Urinary bladder (tissue), 4 donors: Measurements from ENCODE around the gene MPP2. TPM values are rescaled to one million over a fixed set of nuclear protein-coding genes. Genes with fewer than 3 reads are reported as not detected.
A peak's percentile ranks its signal among the peaks of the same experiment; 100 is the strongest.

ENCODE experiments used
- DNase-seq: peaks from one replicate; pipeline ENCODE4 v3.0.0-alpha.2; 2015; ENCODE audit errors: extremely low spot score
- H3K27ac ChIP-seq: one replicate; pipeline ENCODE4 v1.5.1; 2013; ENCODE audit warnings: low read depth, mild to moderate bottlenecking, moderate library complexity
- H3K36me3 ChIP-seq: one replicate; pipeline ENCODE4 v1.6.1; 2013; ENCODE audit warnings: mild to moderate bottlenecking, moderate library complexity; ENCODE audit not compliant: insufficient read depth
- H3K4me1 ChIP-seq: one replicate; pipeline ENCODE4 v1.6.1; 2013; ENCODE audit warnings: mild to moderate bottlenecking, moderate library complexity; ENCODE audit not compliant: insufficient read depth
- H3K4me3 ChIP-seq: one replicate; pipeline ENCODE4 v1.5.1; 2013; ENCODE audit warnings: low read depth, low read length
- WGBS: extraction: QIAGEN DNeasy Blood & Tissue Kit; methylation state at CpG from one replicate; pipeline ENCODE4 v1.1.7; 2013; 5-methylcytosine and 5-hydroxymethylcytosine counted together
- polyA plus RNA-seq: library from polyadenylated mRNA; stranded (reverse); fragments of 200-250 nt; gene quantifications from one replicate; pipeline ENCODE4 v1.2.3, GENCODE V29; 2013
- total RNA-seq: library from RNA; depleted of rRNA; stranded (reverse); fragments of >200 nt; gene quantifications from one replicate; pipeline ENCODE4 v1.2.3, GENCODE V29; 2014
- donor health status: healthy with polysubstance abuse.
- donor health status: healthy.

The MPP2 gene
- total and polyA plus RNA-seq, 2 donors = 3.7 to 14.9 TPM

DNA sequence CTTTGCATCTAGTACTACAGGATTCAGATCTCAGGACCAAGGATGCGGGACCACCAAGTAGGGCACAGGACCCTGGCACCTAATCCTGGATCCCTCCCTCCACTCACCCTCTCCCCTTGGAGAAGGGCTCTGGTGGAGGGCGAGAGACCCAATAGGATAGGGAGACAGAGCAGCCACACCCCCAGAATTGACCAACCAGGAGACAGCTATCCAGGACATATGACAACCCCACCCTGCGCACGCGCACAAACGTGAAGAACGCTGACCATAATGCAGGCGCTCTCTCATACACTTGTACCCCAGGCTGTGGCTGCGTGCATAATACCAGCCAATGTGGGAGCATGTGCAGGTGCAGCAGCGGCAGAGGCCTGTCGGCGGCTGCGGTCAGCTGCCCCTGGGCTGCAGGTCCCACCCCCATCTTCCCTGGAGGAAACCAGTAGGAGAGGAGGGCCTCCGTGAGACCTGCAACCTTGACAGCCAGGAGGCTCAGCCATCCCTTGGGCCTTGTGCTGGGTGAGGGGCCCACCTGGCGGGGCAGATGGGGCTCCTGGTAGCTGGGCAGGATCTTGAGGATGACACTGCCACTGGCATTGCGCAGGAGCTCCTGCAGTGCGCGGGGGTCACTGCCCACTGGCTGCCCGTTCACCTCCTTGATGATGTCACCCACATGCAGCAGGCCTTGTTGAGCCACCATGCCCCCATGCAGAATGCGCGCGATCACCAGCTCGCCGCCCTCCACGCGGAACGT, 25.4 kb downstream of the MPP2 start:
- WGBS = 92% methylated on average over 27 of the region's 27 CpGs
- Histone ChIP-seq H3K36me3 (no peaks in the 10 kb centered on the region), H3K4me1 (no peaks in the 10 kb centered on the region), H3K27ac (no peak overlapping the region), H3K4me3 (no peak overlapping the region)
- DNase-seq = no peak

DNA sequence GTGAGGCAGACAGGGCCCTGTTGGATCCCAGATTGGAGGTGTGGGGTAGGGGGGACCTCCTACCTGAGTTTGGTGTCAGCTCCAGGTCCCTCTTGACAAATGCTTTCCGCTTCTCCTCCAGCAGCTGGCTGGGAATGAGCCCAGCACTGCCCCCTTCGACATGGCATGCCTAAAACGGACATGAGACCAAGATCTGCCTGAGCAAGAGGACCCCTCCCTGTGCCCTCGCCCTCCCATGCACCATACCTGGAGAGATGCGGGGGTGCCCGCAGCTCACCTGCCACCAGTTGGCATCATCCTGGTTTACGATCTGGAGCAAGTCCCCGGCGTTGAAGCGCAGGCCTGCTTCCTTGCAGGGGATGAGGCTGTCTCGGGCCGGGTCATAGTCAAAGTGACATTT, 26.2 kb downstream of the MPP2 start:
- no peak for DNase-seq
- H3K4me1 ChIP-seq = no peaks in the 10 kb centered on the region
- H3K27ac ChIP-seq = no peak overlapping the region
- no peak overlapping the region for H3K4me3 ChIP-seq
- H3K36me3 ChIP-seq = no peaks in the 10 kb centered on the region
- 95% methylated on average over 12 of the region's 12 CpGs for WGBS

DNA sequence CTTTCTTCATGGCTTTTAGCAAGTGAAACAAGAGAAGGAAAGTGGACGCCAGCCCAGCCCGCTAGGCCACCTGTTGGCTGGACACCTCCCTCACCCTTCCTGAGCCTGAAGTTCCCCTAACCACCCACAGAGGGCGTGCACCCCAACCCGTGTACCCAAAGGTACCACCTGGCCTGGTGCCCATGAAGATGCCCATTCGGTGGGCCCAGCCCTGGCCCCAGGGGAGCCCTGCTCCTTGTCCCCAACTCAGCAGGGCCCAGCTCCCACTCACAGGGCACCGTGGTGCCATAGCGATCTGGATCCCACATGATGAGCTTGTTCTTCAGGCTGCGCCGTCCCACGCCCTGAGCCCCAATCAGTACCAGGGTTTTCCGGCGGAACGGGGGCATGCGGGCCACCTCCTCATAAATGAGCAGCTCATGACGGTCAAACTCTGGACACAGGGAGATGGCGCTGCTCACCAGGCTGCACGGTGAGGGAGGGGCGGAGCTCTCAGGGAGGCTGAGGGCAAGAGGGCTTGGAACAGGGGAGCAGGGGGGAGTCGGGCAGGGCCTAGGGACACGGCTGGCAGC, 26.8 kb downstream of the MPP2 start:
- no peak for DNase-seq

DNA sequence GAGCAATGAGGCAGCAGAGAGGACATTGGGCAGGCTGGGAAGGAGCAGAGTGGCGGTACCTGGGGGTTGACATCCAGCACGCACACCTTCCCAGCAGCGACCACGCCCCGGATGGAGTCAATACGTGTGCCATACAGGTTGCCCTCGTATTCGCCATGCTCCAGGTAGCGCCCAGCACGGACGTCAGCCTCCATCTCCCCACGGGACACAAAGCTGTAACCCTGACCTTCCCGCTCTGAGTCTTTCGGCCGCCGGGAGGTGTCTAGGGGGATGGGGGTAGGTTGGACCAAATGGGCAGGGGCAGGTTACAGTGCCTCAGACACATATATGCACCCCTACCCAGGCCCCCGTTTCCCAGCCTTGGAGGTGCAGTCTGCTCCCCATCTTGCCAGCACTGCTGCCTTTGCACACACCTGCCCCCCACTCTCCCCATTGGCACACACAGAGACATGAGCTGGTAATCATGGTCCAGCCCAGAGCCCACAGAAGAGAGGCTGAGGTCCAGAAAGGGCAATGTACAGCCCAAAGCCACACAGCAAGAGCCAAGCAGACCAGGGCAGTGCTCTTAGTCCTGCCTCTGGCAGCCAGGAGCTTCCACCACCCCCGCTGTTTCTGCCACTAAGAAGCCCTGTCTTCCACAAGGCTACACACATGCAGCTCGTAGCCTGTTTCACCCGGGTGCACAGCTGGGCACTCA, 27.5 kb downstream of the MPP2 start:
- WGBS = 89% methylated on average over 20 of the region's 20 CpGs
- H3K4me1 ChIP-seq = no peaks in the 10 kb centered on the region
- H3K4me3 ChIP-seq = no peak overlapping the region
- no peak for DNase-seq
- H3K36me3 ChIP-seq = no peaks in the 10 kb centered on the region
- H3K27ac ChIP-seq = no peak overlapping the region

More for the DNA sequence above, 26.8 kb downstream of the MPP2 start:
- WGBS = 81% methylated on average over 20 of the region's 20 CpGs
- Histone ChIP-seq H3K4me3 (no peak overlapping the region), H3K4me1 (no peaks in the 10 kb centered on the region), H3K36me3 (no peaks in the 10 kb centered on the region), H3K27ac (no peak overlapping the region)

DNA sequence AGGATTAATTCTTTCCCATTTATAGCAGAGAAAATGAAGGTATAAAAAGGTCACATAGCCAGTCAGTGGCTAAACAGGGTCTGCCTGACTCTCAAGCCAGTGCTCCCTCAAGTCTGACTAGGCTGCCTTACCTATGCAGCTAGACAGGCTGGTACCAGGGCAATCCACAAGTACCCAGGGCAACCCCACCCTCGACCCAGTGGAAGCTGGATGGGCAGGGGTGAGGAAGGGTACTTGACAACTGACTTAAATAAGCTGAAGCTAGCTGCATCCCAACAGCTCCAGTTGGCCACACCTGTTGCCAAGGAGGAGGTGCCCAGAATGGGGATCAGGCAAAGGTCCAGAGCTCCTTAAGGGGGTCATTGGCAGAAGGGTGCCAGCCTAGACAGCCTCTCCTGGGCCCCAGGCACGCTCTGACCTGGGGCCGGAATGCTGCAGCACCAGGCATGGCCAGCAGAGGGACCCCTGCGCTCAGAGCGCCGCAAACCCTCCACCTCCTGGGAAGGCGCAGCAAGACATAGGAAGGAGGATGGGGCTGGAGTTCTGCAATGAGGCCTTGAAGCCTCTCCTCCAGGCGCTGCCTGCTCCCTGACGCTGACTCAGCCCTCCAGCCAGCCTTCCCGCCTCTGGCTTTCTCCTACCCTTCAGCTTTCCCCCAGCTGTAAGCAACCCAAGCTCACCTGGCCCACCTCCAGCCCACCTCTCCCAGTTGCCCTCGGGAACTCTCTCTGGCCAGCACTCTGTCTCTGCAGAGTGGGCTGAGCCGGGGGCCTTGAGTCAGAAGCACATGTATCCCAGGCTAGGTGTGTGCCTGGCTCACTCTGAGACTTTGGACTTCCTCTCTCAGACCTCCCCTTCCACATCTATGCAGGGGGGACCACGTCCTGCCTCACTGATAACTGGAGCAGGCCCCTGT, 28.8 kb downstream of the MPP2 start:
- DNase-seq = peak; percentile 26
- Histone ChIP-seq H3K4me3 (no peak overlapping the region), H3K36me3 (no peaks in the 10 kb centered on the region), H3K27ac (no peak overlapping the region), H3K4me1 (no peaks in the 10 kb centered on the region)
- WGBS = 20% methylated on average over 13 of the region's 13 CpGs

DNA sequence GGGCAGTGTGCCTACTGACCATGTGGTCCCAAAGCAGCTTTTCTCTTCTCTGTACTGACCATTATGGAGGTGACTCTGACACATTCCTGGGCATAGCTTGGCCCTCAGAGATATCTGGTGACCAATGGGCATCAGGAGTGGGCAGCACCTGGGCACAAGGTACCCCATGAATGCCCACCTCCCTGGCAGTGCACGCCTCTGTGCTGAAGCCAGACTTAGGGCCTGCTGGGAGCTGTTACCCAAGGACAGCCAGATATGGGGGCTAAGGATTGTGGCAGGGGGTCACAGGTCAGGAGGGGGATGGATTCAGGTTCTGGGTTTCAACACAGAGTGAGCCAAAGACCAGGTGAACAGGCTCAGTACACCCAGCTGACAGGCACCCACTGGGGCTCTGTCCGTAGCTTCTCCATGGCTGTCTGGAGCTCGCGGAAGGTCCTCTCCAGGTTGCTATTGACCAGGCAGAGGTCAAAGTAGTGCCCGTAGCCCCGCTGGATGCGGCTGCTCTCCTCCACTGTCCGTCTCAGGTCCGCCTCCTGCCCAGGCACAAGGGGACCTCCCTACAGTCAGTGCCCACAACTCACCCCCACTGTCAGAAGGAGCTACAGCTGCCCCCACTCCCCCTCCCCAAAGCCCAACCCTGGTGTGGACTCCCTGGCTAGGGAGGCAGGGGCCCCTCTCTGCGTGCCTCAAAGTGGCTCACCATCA, 29.7 kb downstream of the MPP2 start:
- WGBS = 97% methylated on average over 10 of the region's 10 CpGs
- no peaks in the 10 kb centered on the region for H3K36me3 ChIP-seq
- H3K4me1 ChIP-seq = no peaks in the 10 kb centered on the region

DNA sequence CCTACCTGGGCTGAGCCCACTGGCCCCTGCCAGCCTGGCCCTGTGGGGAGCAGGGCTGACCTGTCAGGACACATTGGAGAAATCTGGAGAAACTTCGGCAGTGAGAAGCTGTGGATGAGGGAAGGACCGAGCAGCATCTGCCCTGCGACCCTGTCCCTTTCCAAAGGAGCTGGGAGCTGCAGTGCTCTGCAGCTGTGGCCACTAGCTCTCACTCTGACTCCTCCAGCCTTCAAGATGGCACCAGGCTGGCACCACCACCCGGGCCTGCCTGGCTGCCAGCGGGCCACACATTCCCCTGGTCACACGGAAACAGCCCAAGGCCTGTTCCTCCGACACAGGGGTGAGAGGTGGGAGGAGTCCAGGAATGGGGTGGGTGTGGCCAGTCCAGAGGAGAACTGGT, 30.3 kb downstream of the MPP2 start:
- H3K36me3 ChIP-seq = no peaks in the 10 kb centered on the region
- H3K27ac ChIP-seq = no peak overlapping the region
- no peak for DNase-seq
- 84% methylated on average over 7 of the region's 7 CpGs for WGBS
- no peaks in the 10 kb centered on the region for H3K4me1 ChIP-seq
- H3K4me3 ChIP-seq = no peak overlapping the region

More for the DNA sequence above, 29.7 kb downstream of the MPP2 start:
- no peak overlapping the region for H3K4me3 ChIP-seq
- H3K27ac ChIP-seq = no peak overlapping the region
- DNase-seq = no peak

DNA sequence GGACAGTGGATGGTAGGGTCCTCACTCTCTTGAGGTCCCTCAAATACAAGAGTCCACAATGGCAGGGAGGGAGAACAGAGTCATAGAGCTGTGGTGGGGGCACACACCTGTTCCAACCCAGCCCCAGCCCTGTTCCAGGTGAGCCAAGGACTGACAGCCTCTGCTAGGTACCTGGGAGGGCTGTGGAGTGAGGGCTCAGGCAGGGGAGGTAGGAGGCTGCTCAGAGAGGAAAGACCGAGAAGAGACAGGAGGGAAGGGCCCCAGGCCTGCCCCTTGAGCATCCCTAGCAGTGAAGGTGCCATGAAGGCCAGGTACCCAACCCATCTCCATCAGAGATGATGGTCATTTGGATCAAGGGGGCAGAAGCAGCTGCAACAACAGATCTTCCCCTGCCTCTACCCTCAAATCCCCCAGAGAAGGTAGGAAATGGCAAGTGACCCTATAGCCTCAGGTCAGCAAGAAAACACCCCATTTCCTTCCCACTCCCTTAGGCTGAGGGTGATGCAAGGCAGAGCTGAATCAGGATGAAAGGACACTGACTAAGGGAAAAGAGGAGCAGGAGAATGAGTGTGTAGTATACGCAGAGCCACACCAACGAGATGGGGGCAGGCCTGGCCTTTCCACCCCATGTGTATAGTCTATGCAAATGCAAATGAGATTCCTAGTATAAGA, 31.7 kb downstream of the MPP2 start:
- H3K4me3 ChIP-seq = no peak overlapping the region
- H3K27ac ChIP-seq = no peak overlapping the region
- WGBS = 88% methylated on average over 3 of the region's 3 CpGs
- no peak for DNase-seq
- H3K4me1 ChIP-seq = no peaks in the 10 kb centered on the region
- no peaks in the 10 kb centered on the region for H3K36me3 ChIP-seq

DNA sequence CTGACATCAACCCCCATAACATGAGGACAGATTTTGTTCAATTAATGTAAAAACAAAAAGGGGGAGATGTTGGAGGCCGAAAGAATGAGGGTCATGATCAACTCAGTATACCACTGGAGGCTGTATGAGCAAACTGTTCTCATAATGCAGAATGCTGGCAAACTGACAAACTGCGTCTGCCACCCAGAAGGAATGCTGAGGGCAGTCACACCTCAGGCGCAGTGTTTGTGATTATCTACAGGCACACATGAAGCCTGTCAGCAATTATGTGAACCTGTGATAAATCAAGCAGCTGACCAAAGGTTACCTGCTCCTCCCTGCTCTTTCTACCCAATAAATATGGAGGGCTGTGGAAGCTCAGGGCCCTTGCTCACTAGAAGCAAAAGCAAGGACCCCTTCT, 33.0 kb downstream of the MPP2 start:
- no peaks in the 10 kb centered on the region for H3K4me1 ChIP-seq
- H3K4me3 ChIP-seq = no peak overlapping the region
- H3K27ac ChIP-seq = no peak overlapping the region
- DNase-seq = no peak
- H3K36me3 ChIP-seq = no peaks in the 10 kb centered on the region
- 77% methylated on average over 3 of the region's 3 CpGs for WGBS

DNA sequence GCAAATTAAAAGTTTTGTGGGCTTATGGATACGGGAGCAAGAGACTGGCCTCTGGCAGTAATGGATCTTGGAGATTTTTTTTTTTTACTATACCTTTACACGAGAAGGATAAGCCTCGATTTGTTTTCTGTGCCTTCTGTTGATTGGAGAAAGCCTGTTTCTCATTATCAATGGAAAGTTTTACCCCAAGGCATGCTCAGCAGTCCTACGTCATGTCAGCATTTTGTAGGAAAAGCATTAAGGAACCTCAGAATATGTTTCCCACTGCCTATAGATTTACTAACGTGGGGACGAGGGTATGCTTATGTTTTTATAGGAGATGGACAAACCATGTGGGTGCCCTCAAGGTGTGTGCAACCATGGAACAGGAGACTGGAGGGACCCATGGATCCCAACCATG, 33.5 kb downstream of the MPP2 start:
- no peak for DNase-seq
- H3K36me3 ChIP-seq = no peaks in the 10 kb centered on the region
- H3K4me3 ChIP-seq = no peak overlapping the region
- no peaks in the 10 kb centered on the region for H3K4me1 ChIP-seq
- WGBS = 65% methylated on average over 6 of the region's 6 CpGs
- H3K27ac ChIP-seq = no peak overlapping the region

DNA sequence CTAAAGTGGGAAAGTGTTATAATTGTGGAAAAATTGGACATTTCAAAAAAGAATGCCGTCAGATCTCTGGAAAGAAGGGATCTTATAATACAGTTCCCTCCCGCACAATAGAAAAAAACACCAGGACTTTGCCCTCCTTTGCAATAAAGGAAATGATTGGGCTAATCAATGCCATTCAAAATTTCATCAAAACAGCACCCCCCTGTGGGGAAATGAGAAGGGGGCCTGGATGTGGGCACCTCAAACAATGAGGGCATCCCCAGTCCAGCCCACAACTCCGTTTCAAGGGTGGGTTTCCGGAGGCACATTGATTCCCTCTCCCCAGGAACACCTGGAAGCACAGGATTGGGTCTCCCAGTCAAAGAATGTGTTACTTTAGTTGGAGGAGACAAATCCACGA, 34.2 kb downstream of the MPP2 start:
- DNase-seq = no peak
- Histone ChIP-seq H3K4me3 (no peak overlapping the region), H3K4me1 (no peaks in the 10 kb centered on the region), H3K36me3 (no peaks in the 10 kb centered on the region), H3K27ac (no peak overlapping the region)
- 62% methylated on average over 5 of the region's 5 CpGs for WGBS

DNA sequence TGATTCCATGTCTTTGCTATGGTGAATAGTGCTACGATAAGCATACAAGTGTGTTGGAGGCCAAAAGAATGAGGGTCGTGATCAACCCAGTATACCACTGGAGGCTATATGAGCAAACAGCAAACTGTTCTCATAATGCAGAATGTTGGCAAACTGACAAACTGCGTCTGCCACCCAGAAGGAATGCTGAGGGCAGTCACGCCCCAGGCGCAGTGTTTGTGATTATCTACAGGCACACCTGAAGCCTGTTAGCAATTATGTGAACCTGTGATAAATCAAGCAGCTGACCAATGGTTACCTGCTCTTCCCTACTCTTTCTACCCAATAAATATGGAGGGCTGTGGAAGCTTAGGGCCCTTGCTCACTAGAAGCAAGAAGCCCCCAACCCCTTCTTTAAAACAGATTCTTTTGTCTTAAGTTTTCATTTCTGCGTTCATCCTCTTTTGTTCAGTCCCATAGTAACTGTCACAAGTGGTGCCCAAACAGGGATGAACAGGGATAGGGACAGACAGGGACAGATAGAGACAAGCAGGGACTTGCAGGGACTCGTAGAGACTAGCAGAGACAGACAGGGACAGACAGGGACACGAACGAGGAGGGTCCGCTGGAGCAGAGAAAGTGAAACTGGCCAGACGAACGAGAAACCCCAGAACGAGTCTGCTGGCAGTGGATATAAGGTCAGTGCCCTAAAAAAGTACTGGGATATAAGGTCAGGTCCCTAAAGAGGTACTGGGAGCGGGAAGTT, 35.2 kb downstream of the MPP2 start:
- H3K4me3 ChIP-seq = no peak overlapping the region
- WGBS = 63% methylated on average over 14 of the region's 14 CpGs
- no peaks in the 10 kb centered on the region for H3K4me1 ChIP-seq
- DNase-seq = no peak
- H3K36me3 ChIP-seq = no peaks in the 10 kb centered on the region
- H3K27ac ChIP-seq = no peak overlapping the region
